ENCODE data around the gene EID1.

The EID1 gene

GRCh38 chr15:48899793-48900192 is 21.9 kb downstream of the EID1 start:
- no peak overlapping the region for H3K27ac ChIP-seq (ENCODE audit: low read depth, low read length, poor library complexity, severe bottlenecking)
- H3F3A ChIP-seq (ENCODE audit: insufficient read depth, low read length): no peaks in the 10 kb centered on the region
- no peak overlapping the region for H3K4me2 ChIP-seq (ENCODE audit: low read length)
- no peaks in the 10 kb centered on the region for H3K27me3 ChIP-seq (ENCODE audit: insufficient read depth, low read length)
- no peaks in the 10 kb centered on the region for H4K20me1 ChIP-seq (ENCODE audit: insufficient read depth, low read length)
- no peaks in the 10 kb centered on the region for H3K4me1 ChIP-seq (ENCODE audit: insufficient read depth, low read length, severe bottlenecking)
- no peak overlapping the region for H3K9ac ChIP-seq (ENCODE audit: low read length)
- no peaks in the 10 kb centered on the region for H3K9me3 ChIP-seq (ENCODE audit: low read length)
- H3K4me3 ChIP-seq (ENCODE audit: low read depth, low read length, poor library complexity, severe bottlenecking): no peak overlapping the region
- no peaks in the 10 kb centered on the region for H3K79me2 ChIP-seq (ENCODE audit: insufficient read depth, low read length)
- no peak for TF ChIP-seq CTCF (IDR thresholded peaks at IDR 0.05; ENCODE audit: low read length)
- H3K9me2 ChIP-seq (ENCODE audit: low read depth, low read length): no peaks in the 10 kb centered on the region
- no peak overlapping the region for H2AFZ ChIP-seq (ENCODE audit: low read length)
- no peaks in the 10 kb centered on the region for H3K36me3 ChIP-seq (ENCODE audit: insufficient read depth, low read length)

- Histone ChIP-seq H3K9ac (ENCODE audit: low read length) (no peak overlapping the region), H2AFZ (ENCODE audit: low read length) (no peak overlapping the region), H3K36me3 (ENCODE audit: insufficient read depth, low read length) (no peaks in the 10 kb centered on the region), H3K4me3 (ENCODE audit: low read depth, low read length, poor library complexity, severe bottlenecking) (no peak overlapping the region), H3K79me2 (ENCODE audit: insufficient read depth, low read length) (no peaks in the 10 kb centered on the region), H3K4me1 (ENCODE audit: insufficient read depth, low read length, severe bottlenecking) (no peaks in the 10 kb centered on the region), H4K20me1 (ENCODE audit: insufficient read depth, low read length) (no peaks in the 10 kb centered on the region), H3F3A (ENCODE audit: insufficient read depth, low read length) (no peaks in the 10 kb centered on the region), H3K27me3 (ENCODE audit: insufficient read depth, low read length) (no peaks in the 10 kb centered on the region), H3K27ac (ENCODE audit: low read depth, low read length, poor library complexity, severe bottlenecking) (no peak overlapping the region), H3K4me2 (ENCODE audit: low read length) (no peak overlapping the region), H3K9me2 (ENCODE audit: low read depth, low read length) (no peaks in the 10 kb centered on the region), H3K9me3 (ENCODE audit: low read length) (no peaks in the 10 kb centered on the region)
- TF ChIP-seq EZH2 (IDR thresholded peaks at IDR 0.05; ENCODE audit: borderline replicate concordance, low read length) (no peak), CTCF (IDR thresholded peaks at IDR 0.05; ENCODE audit: low read length) (no peak)
Observed at GRCh38 chr15:48904758-48905157, 26.8 kb downstream of the EID1 start.

- Histone ChIP-seq H3K36me3 (ENCODE audit: insufficient read depth, low read length) (no peaks in the 10 kb centered on the region), H3K9me3 (ENCODE audit: low read length) (no peaks in the 10 kb centered on the region), H4K20me1 (ENCODE audit: insufficient read depth, low read length) (no peaks in the 10 kb centered on the region), H2AFZ (ENCODE audit: low read length) (no peak overlapping the region), H3K4me1 (ENCODE audit: insufficient read depth, low read length, severe bottlenecking) (no peaks in the 10 kb centered on the region), H3K79me2 (ENCODE audit: insufficient read depth, low read length) (no peaks in the 10 kb centered on the region), H3K27me3 (ENCODE audit: insufficient read depth, low read length) (no peaks in the 10 kb centered on the region), H3F3A (ENCODE audit: insufficient read depth, low read length) (no peaks in the 10 kb centered on the region), H3K4me2 (ENCODE audit: low read length) (no peak overlapping the region), H3K9me2 (ENCODE audit: low read depth, low read length) (no peaks in the 10 kb centered on the region), H3K27ac (ENCODE audit: low read depth, low read length, poor library complexity, severe bottlenecking) (no peak overlapping the region), H3K4me3 (ENCODE audit: low read depth, low read length, poor library complexity, severe bottlenecking) (no peak overlapping the region), H3K9ac (ENCODE audit: low read length) (no peak overlapping the region)
- TF ChIP-seq CTCF (IDR thresholded peaks at IDR 0.05; ENCODE audit: low read length) (no peak), EZH2 (IDR thresholded peaks at IDR 0.05; ENCODE audit: borderline replicate concordance, low read length) (no peak)
Observed at GRCh38 chr15:48905216-48905615, 27.3 kb downstream of the EID1 start.

All from OCI-LY1 (cell line).